Measurements from ENCODE around the gene SMC4.

DNA sequence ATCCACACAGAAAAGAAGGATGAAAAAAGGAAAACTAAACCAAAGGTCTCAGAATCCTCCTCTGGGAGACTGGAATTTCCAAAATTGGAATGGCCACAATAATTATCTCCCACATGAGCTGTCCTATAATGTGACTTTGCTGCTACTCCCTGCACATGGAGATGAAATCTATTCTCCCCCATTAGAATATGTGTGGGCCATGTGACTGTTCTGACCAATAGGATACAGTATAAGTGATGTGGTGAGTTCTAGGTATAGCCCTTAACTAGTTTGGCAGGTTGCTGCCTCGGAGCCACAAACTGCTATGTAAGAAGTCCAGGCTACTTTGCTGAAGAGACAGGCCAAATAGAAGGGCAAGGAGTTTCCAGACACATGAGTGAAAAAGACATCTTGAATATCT is 45.0 kb downstream of the SMC4 start:
- TF ChIP-seq, protein P1, sequence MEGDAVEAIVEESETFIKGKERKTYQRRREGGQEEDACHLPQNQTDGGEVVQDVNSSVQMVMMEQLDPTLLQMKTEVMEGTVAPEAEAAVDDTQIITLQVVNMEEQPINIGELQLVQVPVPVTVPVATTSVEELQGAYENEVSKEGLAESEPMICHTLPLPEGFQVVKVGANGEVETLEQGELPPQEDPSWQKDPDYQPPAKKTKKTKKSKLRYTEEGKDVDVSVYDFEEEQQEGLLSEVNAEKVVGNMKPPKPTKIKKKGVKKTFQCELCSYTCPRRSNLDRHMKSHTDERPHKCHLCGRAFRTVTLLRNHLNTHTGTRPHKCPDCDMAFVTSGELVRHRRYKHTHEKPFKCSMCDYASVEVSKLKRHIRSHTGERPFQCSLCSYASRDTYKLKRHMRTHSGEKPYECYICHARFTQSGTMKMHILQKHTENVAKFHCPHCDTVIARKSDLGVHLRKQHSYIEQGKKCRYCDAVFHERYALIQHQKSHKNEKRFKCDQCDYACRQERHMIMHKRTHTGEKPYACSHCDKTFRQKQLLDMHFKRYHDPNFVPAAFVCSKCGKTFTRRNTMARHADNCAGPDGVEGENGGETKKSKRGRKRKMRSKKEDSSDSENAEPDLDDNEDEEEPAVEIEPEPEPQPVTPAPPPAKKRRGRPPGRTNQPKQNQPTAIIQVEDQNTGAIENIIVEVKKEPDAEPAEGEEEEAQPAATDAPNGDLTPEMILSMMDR (IDR thresholded peaks at IDR 0.05), result no peak
- TF ChIP-seq, protein P2, sequence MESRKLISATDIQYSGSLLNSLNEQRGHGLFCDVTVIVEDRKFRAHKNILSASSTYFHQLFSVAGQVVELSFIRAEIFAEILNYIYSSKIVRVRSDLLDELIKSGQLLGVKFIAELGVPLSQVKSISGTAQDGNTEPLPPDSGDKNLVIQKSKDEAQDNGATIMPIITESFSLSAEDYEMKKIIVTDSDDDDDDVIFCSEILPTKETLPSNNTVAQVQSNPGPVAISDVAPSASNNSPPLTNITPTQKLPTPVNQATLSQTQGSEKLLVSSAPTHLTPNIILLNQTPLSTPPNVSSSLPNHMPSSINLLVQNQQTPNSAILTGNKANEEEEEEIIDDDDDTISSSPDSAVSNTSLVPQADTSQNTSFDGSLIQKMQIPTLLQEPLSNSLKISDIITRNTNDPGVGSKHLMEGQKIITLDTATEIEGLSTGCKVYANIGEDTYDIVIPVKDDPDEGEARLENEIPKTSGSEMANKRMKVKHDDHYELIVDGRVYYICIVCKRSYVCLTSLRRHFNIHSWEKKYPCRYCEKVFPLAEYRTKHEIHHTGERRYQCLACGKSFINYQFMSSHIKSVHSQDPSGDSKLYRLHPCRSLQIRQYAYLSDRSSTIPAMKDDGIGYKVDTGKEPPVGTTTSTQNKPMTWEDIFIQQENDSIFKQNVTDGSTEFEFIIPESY (IDR thresholded peaks at IDR 0.05; ENCODE audit: borderline replicate concordance, low read depth), result no peak
- TF ChIP-seq RFX5 (IDR thresholded peaks at IDR 0.05; ENCODE audit: low read length), result no peak
- TF ChIP-seq POLR2AphosphoS5 (IDR thresholded peaks at IDR 0.05; ENCODE audit: low read depth, low read length), result no peak

Measured in SK-N-SH (cell line).